Measurements from ENCODE around the gene FAM163B.

DNA sequence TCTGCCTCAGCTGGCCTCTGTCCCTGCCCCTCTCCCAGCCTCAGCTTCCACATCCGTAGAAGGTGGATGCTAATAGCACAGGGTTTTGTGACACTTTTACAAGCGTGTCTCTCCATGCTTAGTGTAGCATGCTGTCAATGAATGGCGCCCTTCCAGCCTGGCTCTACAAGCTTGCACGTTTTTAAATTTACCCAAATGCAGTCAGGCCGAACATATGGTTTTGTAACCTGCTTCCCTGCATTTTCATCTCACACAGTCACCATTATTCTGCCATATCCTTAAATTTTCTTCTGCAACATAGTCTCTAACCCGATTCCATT, 28.8 kb downstream of the FAM163B start:
- TF ChIP-seq, protein P1, sequence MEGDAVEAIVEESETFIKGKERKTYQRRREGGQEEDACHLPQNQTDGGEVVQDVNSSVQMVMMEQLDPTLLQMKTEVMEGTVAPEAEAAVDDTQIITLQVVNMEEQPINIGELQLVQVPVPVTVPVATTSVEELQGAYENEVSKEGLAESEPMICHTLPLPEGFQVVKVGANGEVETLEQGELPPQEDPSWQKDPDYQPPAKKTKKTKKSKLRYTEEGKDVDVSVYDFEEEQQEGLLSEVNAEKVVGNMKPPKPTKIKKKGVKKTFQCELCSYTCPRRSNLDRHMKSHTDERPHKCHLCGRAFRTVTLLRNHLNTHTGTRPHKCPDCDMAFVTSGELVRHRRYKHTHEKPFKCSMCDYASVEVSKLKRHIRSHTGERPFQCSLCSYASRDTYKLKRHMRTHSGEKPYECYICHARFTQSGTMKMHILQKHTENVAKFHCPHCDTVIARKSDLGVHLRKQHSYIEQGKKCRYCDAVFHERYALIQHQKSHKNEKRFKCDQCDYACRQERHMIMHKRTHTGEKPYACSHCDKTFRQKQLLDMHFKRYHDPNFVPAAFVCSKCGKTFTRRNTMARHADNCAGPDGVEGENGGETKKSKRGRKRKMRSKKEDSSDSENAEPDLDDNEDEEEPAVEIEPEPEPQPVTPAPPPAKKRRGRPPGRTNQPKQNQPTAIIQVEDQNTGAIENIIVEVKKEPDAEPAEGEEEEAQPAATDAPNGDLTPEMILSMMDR (IDR thresholded peaks at IDR 0.05): no peak
- TF ChIP-seq POLR2A (IDR thresholded peaks at IDR 0.05) (no peak), POLR2AphosphoS5 (IDR thresholded peaks at IDR 0.05) (no peak)

Data from transverse colon (tissue), 4 donors.